GM18505 (cell line): ENCODE measurements around the gene IQSEC3.
A peak's percentile ranks its signal among the peaks of the same experiment; 100 is the strongest.
"Not testable (repeated sequence)": the region's sequence is repeated elsewhere in the genome, so short reads cannot be mapped to it uniquely, and the experiment has no call there.

ENCODE experiments used
- ATAC-seq: cut with Tn5 transposase; IDR thresholded peaks from one replicate; pipeline ENCODE4 v1.9.1; 2021; ENCODE audit not compliant: unreplicated experiment
- POLR2A ChIP-seq: IDR thresholded peaks from 4 replicates; pipeline ENCODE4 v1.6.1; 2011; ENCODE audit warnings: borderline replicate concordance; ENCODE audit not compliant: insufficient read depth, insufficient read length; ENCODE audit errors: extremely low read depth

IQSEC3 gene

GRCh38 chr12:51962-52361 is 14.6 kb upstream of the IQSEC3 start:
- ATAC-seq: not testable (repeated sequence)

GRCh38 chr12:52902-53734 is 13.4 kb upstream of the IQSEC3 start:
- ATAC-seq: not testable (repeated sequence)

DNA sequence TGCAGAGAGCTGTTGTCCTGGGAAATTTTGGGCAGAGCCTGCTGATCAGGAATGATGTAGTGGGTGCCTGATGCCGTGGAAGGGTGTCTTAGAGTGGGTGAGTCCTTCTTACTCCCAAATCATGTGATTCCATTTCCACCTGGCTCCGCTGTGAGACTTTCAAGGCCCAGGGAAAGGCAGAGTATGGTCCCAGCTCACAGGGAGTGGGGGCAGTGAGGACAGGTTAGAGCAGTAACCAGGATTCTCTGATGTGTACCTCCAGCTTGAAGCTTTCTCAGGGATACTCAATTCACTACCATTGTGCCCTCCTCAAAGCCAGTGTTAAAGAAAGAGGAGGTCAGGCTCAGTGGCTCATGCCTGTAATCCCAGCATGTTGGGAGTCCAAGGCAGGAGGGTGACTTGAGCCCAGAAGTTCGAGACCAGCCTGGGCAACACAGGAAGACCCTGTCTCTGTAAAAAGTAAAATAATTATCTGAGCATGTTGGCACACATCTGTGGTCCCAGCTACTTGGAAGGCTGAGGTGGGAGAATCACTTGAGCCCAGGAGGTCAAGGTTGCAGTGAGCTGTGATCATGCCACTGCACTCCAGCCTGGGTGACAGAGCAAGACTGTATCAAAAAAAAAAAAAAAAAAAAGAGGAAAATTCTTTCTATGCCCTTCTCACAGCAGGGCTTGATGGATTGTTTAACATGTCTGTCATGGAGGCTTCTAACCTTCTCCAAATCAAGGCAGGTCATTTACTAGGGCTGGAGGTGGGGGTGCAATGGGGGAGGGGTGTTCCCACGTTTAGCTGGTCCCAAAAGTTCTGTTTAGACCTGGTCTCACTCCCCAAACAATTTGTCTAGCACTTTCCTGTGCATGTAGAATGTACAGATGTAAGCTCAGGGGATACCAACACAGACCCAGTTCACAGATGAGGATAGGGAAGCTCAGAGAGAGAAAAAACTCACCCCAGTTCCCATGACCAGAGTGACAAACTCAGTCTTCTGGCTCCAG is 12.5 kb upstream of the IQSEC3 start:
- TF ChIP-seq POLR2A: no peak
- ATAC-seq: no peak

DNA sequence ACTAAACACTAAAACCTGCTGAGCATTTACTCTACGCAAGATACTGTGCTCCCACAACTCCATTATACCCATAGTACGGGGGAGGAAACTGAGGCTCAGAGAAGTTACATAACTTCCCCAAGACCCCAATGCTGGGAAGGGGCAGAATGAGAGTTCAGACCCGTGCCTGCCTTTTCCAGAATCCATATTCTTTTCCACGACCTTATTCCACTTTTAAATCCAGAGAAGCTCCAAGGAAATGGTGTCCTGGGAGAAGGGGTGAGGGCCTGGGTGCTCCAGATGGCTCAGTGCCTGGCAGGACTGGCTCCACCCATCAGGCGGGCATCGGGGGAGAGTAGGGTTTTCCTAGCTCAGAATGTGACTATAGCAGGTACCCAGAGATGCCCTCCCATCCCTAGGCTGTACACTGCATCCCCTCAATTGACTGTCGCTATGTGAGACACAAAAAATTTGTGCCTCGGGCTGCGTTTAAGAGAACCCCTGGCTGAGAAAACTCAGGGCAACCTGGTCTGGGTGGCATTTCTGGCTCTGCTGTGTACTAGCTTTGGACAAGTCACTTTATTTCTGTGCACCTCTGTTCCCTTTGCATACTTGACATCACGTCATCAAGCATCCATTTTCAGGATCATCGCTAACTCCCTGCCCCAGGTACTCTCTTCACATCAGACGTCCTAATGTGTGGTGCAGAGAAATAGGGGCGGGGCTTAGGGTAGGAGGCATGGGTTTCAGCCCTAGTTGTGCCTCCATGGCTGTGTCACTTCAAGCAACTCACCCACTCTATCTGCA is 11.6 kb upstream of the IQSEC3 start:
- ATAC-seq: no peak
- TF ChIP-seq POLR2A: no peak

- no peak for TF ChIP-seq POLR2A
- ATAC-seq: no peak
Observed at GRCh38 chr12:56683-57346, 9.8 kb upstream of the IQSEC3 start.

GRCh38 chr12:57539-57938 is 9.0 kb upstream of the IQSEC3 start:
- TF ChIP-seq POLR2A: no peak
- ATAC-seq: no peak

- TF ChIP-seq POLR2A: no peak
- ATAC-seq: no peak
Observed at GRCh38 chr12:58832-59231, 7.7 kb upstream of the IQSEC3 start.

DNA sequence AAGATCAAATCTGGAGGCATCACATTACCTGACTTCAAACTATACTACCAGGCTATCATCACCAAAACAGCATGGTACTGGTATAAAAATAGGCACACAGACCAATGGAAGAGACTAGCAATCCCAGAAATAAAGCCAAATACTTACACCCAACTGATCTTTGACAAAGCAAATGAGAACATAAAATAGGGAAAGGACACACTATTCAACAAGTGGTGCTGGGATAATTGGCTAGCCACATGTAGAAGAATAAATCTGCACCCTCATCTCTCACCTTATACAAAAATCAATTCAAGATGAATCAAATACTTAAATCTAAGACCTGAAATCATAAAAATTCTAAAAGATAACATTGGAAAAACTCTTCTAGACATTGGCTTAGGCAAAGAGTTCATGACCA is 4.7 kb upstream of the IQSEC3 start:
- ATAC-seq: not testable (repeated sequence)

GRCh38 chr12:65491-66063 is 990 bp upstream of the IQSEC3 start:
- ATAC-seq: not testable (repeated sequence)

DNA sequence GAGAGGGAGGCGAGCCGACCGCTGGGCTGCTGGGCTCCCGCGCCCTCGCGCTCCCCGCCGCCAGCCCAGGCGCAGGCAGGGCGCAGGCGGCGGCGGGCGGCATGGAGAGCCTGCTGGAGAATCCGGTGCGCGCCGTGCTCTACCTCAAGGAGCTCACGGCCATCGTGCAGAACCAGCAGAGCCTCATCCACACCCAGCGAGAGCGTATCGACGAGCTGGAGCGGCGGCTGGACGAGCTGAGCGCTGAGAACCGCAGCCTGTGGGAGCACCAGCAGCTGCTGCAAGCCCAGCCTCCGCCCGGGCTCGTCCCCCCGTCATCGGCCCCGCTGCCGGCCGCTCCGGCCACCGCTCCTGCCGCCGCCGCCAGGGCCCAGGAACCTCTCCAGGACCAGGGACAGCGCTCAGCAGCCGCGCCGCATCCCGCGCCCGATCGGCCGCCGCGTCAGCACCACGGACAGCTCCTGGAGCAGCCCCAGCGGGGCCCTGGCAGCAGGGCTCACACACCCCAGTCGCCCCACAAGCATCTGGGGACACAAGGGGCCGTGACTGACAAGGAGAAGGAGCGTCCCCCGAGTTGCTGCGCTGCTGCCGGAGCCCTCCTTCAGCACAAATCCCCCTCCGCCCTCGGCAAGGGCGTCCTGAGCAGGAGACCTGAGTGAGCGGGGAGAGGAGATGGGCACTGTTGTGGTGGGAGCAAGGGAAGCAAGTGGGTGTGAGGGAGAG is 376 bp downstream of the IQSEC3 start:
- ATAC-seq: peak; percentile 48

GRCh38 chr12:69677-70076 is 3.1 kb downstream of the IQSEC3 start:
- not testable (repeated sequence) for ATAC-seq

- ATAC-seq: not testable (repeated sequence)
Observed at GRCh38 chr12:70541-70940, 4.0 kb downstream of the IQSEC3 start.

DNA sequence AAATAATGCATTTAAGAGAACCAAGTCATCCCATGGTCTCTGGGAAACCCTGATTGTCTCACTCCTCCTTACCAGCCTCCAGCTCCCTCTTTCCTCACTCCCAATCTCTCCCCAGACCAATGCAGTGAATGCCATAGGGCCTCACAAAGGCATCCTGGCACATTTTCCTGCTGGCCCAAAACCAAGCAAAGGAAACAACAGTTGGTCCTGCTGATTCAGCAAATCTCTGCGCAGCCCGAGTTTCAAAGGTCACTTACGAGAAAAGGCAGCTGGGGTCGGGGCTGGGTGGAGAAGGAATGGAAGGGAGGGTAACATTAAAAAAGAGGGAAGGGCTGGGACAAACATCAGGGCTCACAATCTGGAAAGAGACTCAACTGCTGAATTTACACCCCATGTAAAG is 5.5 kb downstream of the IQSEC3 start:
- ATAC-seq: not testable (repeated sequence)

GRCh38 chr12:74420-75190 is 8.0 kb downstream of the IQSEC3 start:
- ATAC-seq: not testable (repeated sequence)

DNA sequence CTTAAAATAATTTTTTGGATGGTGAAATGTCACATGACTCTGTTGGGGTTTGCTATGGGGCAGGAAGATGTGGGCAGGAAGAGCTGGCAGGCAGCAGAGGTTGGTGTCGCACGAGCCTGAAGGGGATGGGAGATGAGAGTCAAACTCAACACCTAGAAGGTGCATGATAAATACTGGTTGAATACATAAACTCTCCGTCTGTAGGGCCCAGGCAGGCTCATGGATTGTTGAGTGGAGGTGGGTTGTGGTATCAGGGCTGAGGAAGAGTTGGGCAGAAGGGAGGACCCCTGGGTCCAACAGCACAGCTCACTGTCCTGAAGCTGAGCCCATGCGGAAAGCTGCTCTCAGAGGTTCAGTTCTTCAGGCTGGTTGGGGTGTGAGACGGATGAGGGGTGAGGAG is 9.0 kb downstream of the IQSEC3 start:
- ATAC-seq: not testable (repeated sequence)

GRCh38 chr12:76102-76501 is 9.5 kb downstream of the IQSEC3 start:
- ATAC-seq: not testable (repeated sequence)

- not testable (repeated sequence) for ATAC-seq
Observed at GRCh38 chr12:76551-76950, 10.0 kb downstream of the IQSEC3 start.
